Measurements from ENCODE around the gene CNOT4.

Gene CNOT4

GRCh38 chr7:135313971-135314370 is 195.9 kb downstream of the CNOT4 start:
- Histone ChIP-seq H3K23ac (ENCODE audit: low read length) (no peak overlapping the region), H3K27me3 (ENCODE audit: insufficient read depth, low read length) (no peaks in the 10 kb centered on the region), H3K4me3 (ENCODE audit: low read depth, low read length) (no peak overlapping the region), H3K4me2 (ENCODE audit: low read length) (no peak overlapping the region), H3K9ac (ENCODE audit: low read length) (no peak overlapping the region), H2BK5ac (ENCODE audit: low read depth, low read length, poor library complexity) (no peak overlapping the region), H2AK5ac (ENCODE audit: low read length) (no peak overlapping the region), H3K79me1 (ENCODE audit: low read length) (no peaks in the 10 kb centered on the region), H2AFZ (ENCODE audit: insufficient read depth, low read length, poor library complexity) (no peak overlapping the region), H3K14ac (ENCODE audit: low read length) (no peak overlapping the region), H3K4me1 (ENCODE audit: control insufficient read depth in 1 of 2, insufficient read depth in 2 of 2, low read length in 2 of 2) (no peaks in the 10 kb centered on the region), H3K79me2 (ENCODE audit: control insufficient read depth, insufficient read depth, low read length, poor library complexity) (no peaks in the 10 kb centered on the region), H4K8ac (ENCODE audit: low read depth, low read length) (no peak overlapping the region), H3K36me3 (ENCODE audit: control insufficient read depth in 1 of 2, insufficient read depth in 2 of 2, low read length in 2 of 2) (no peaks in the 10 kb centered on the region), H3K4ac (ENCODE audit: low read depth, low read length) (no peak overlapping the region), H3K9me3 (ENCODE audit: insufficient read depth, low read depth, low read length) (peaks cover 2% of the 10 kb centered on the region), H3K27ac (ENCODE audit: low read depth, low read length) (no peak overlapping the region), H2BK12ac (ENCODE audit: low read length) (no peak overlapping the region), H4K91ac (ENCODE audit: low read depth, low read length) (no peak overlapping the region), H4K12ac (ENCODE audit: low read depth, low read length) (no peak overlapping the region), H3K18ac (ENCODE audit: low read length) (no peak overlapping the region), H2BK120ac (ENCODE audit: insufficient read depth, low read length, poor library complexity) (no peak overlapping the region)
- no CpG with 5 or more reads among the region's 10 CpGs for WGBS (ENCODE audit: extremely low coverage, insufficient coverage, insufficient read length)
- no peak for DNase-seq

Data from trophoblast cell (in vitro differentiated cells and primary cell).